K562 (cell line): Measurements from ENCODE around the gene HOXC10. TPM values are rescaled to one million over a fixed set of nuclear protein-coding genes. Genes with fewer than 3 reads are reported as not detected.

Experiments
- ARID3A ChIP-seq: IDR thresholded peaks from 2 replicates; pipeline ENCODE4 v1.6.1; 2012; ENCODE audit warnings: low read depth, low read length, improper control_type of control experiment, borderline replicate concordance
- C11orf30 ChIP-seq: fragments of 450-650 bp; IDR thresholded peaks from 2 replicates; pipeline ENCODE4 v1.6.1; 2016; ENCODE audit warnings: low read depth, mild to moderate bottlenecking
- EWSR1 ChIP-seq: fragments of 450-650 bp; IDR thresholded peaks from 2 replicates; pipeline ENCODE4 v1.6.1; 2018; ENCODE audit warnings: borderline replicate concordance, mild to moderate bottlenecking, low read depth, moderate library complexity; ENCODE audit not compliant: partially characterized antibody
- IRF9 ChIP-seq: fragments of 450-650 bp; IDR thresholded peaks from 2 replicates; pipeline ENCODE4 v1.6.1; 2016; ENCODE audit warnings: missing biosample characterization, missing genetic modification characterization
- L3MBTL2 ChIP-seq: fragments of 450-650 bp; IDR thresholded peaks from 2 replicates; pipeline ENCODE4 v1.6.1; 2016; ENCODE audit warnings: mild to moderate bottlenecking, moderate library complexity
- MAFG ChIP-seq: fragments of 450-650 bp; conservative IDR thresholded peaks from 2 replicates; pipeline ENCODE4 v1.6.1; 2016; ENCODE audit warnings: missing genetic modification characterization, missing compliant biosample characterization
- MCM5 ChIP-seq: fragments of 450-650 bp; IDR thresholded peaks from 2 replicates; pipeline ENCODE4 v1.6.1; 2016; ENCODE audit warnings: low read depth
- MCM7 ChIP-seq, 2 experiments: fragments of 450-650 bp; IDR thresholded peaks; 2 replicates each; pipeline ENCODE4 v1.6.1; 2016 to 2018
- MYNN ChIP-seq, 2 experiments: sonication (generic); formaldehyde crosslinking in 1 of 2; IDR thresholded peaks; 2 replicates each; pipeline versions ENCODE4 v1.5.0 to v1.6.1; 2016 to 2020; ENCODE audit warnings: antibody characterized with exemption in 1 of 2, missing genetic modification reagents in 1 of 2
- POLR3A ChIP-seq: IDR thresholded peaks from 2 replicates; pipeline ENCODE4 v1.6.1; 2011; ENCODE audit warnings: borderline replicate concordance, mild to moderate bottlenecking, moderate library complexity; ENCODE audit not compliant: insufficient read length, insufficient read depth; ENCODE audit errors: extremely low read depth
- PRDM10 ChIP-seq: fragments of 450-650 bp; IDR thresholded peaks from 2 replicates; pipeline ENCODE4 v1.6.1; 2018; ENCODE audit not compliant: partially characterized antibody
- TRIM28 ChIP-seq: fragments of 450-650 bp; IDR thresholded peaks from 2 replicates; pipeline ENCODE4 v1.6.1; 2017
- ZBED1 ChIP-seq: IDR thresholded peaks from 2 replicates; pipeline ENCODE4 v1.6.1; 2014
- ZBTB49 ChIP-seq: sonication (generic); formaldehyde crosslinking; IDR thresholded peaks from 2 replicates; pipeline ENCODE4 v1.8.0; 2022; ENCODE audit warnings: missing genetic modification reagents, mild to moderate bottlenecking, borderline replicate concordance
- ZHX1 ChIP-seq: fragments of 150-350 bp; conservative IDR thresholded peaks from 2 replicates; pipeline ENCODE4 v1.6.1; 2014; ENCODE audit warnings: low read length
- ZNF140 ChIP-seq: fragments of 250-450 bp; sonication (Bioruptor Pico); IDR thresholded peaks from 2 replicates; pipeline ENCODE4 v1.8.0; 2021; ENCODE audit warnings: moderate library complexity, mild to moderate bottlenecking, inconsistent platforms
- ZNF316 ChIP-seq: fragments of 450-650 bp; IDR thresholded peaks from 2 replicates; pipeline ENCODE4 v1.6.1; 2016
- ZNF436 ChIP-seq: fragments of 250-450, 450-650 bp; sonication (Bioruptor Pico); formaldehyde crosslinking; IDR thresholded peaks from 2 replicates; pipeline ENCODE4 v1.7.0; 2020; ENCODE audit warnings: mild to moderate bottlenecking
- polyA plus RNA-seq, 8 experiments: library from polyadenylated mRNA; depleted of rRNA in 4 of 8; stranded (reverse) in 5 of 8; unstranded in 3 of 8; fragments of >200 nt; fragmentation: Nextera tagmentation in 2 of 8; fragmentation: Illumina TruSeq in 1 of 8; extraction: Ambion mirVana in 2 of 8; extraction: Trizol in 1 of 8; gene quantifications; 2 replicates each; pipeline versions ENCODE4 v1.2.1 to v1.2.3, GENCODE V29; 2011 to 2014; ENCODE audit warnings: inconsistent platforms in 1 of 8, missing spikeins in 1 of 8
- total RNA-seq, 7 experiments: library from RNA; depleted of rRNA in 6 of 7; stranded (reverse); fragments of >200 nt in 6 of 7; fragmentation: Illumina TruSeq in 2 of 7; extraction: Trizol in 2 of 7; gene quantifications; 2 replicates each; pipeline versions ENCODE4 v1.2.1 to v1.2.3, GENCODE V29; 2011 to 2021; ENCODE audit warnings: low replicate concordance in 1 of 7

The HOXC10 gene
- total and polyA plus RNA-seq, 9 of the 15 experiments (the other 6 are each of a cell fraction or from before 2014, with no cell fraction given), result 0.13 to 0.77 (median 0.35) TPM; not detected in 2

- TF ChIP-seq ZHX1 (no peak), MAFG (no peak), ARID3A (no peak), L3MBTL2 (peak; percentile 31; the same call in 1 of the 2 replicates), TRIM28 (no peak), MCM5 (no peak), POLR3A (no peak), ZNF436 (no peak), ZNF316 (no peak), ZBED1 (no peak), MYNN (IDR thresholded peaks at IDR 0.05) (no peak), MYNN (CRISPR knock-in tag; IDR thresholded peaks at IDR 0.05) (no peak), C11orf30 (no peak), MCM7 (IDR thresholded peaks at IDR 0.05) (no peak), ZNF140 (CRISPR knock-in tag) (no peak), PRDM10 (no peak), EWSR1 (no peak), IRF9 (tag) (no peak), ZBTB49 (CRISPR knock-in tag) (no peak)
These were observed 33.6 kb downstream of the HOXC10 start (continued) for GRCh38 chr12:54018468-54018984.
